SK-N-SH (cell line): Measurements from ENCODE around the gene DEGS2. TPM values are rescaled to one million over a fixed set of nuclear protein-coding genes. Genes with fewer than 3 reads are reported as not detected.

Experiments used
- CTCF ChIA-PET: fragments of 300-600, 350-600 bp; formaldehyde crosslinking; extraction: SDS; loops from one replicate; lab custom pipeline; 2021; lab: Yijun Ruan, JAX
- POLR2A ChIA-PET: fragments of 350-600 bp; sonication (Branson Sonifier 250); formaldehyde crosslinking; extraction: SDS; loops from one replicate; lab custom pipeline; 2020; ENCODE audit warnings: antibody characterized with exemption, inconsistent platforms; lab: Yijun Ruan, JAX
- DNase-seq: peaks from one replicate; pipeline ENCODE4 v3.0.0; 2012
- H2AFZ ChIP-seq: fragments of 200-600 bp; sonication (generic); 2 replicates; pipeline ENCODE4 v1.8.1; 2016; ENCODE audit warnings: antibody characterized with exemption, mild to moderate bottlenecking, low read depth
- H3F3A ChIP-seq: fragments of 200-600 bp; sonication (generic); replicated peaks from 2 replicates; pipeline ENCODE3; 2016; ENCODE audit warnings: antibody characterized with exemption, mild to moderate bottlenecking; ENCODE audit not compliant: insufficient read depth
- H3K27ac ChIP-seq, 2 experiments: fragments of 200-500 bp in 1 of 2; fragments of 200-600 bp in 1 of 2; sonication (Bioruptor generic) in 1 of 2; sonication (generic), shearing (Covaris generic) in 1 of 2; 2 replicates each; pipeline versions ENCODE4 v1.5.1 to v1.6.1; 2014 to 2016; ENCODE audit warnings: low read depth in 2 of 2, inconsistent platforms in 1 of 2, low read length in 1 of 2, mild to moderate bottlenecking in 1 of 2, mixed read lengths in 1 of 2
- H3K27me3 ChIP-seq: fragments of 200-600 bp; sonication (generic), shearing (Covaris generic); 2 replicates; pipeline ENCODE4 v1.6.1; 2016; ENCODE audit warnings: mixed run types; ENCODE audit not compliant: insufficient read depth
- H3K36me3 ChIP-seq, 2 experiments: fragments of 200-500 bp in 1 of 2; fragments of 200-600 bp in 1 of 2; sonication (Bioruptor generic) in 1 of 2; sonication (generic) in 1 of 2; replicated peaks in 1 of 2; 2 replicates each; pipeline versions ENCODE3 to v1.5.1; 2014 to 2016; ENCODE audit warnings: low read length in 1 of 2, mild to moderate bottlenecking in 1 of 2; ENCODE audit not compliant: insufficient read depth in 2 of 2, control insufficient read depth in 1 of 2
- H3K4me1 ChIP-seq, 2 experiments: fragments of 200-500 bp in 1 of 2; fragments of 200-600 bp in 1 of 2; sonication (Bioruptor generic) in 1 of 2; sonication (generic), shearing (Covaris generic) in 1 of 2; 2 replicates each; pipeline versions ENCODE4 v1.5.1 to v1.6.1; 2014 to 2016; ENCODE audit warnings: low read depth in 1 of 2, low read length in 1 of 2, mixed run types in 1 of 2; ENCODE audit not compliant: insufficient read depth in 2 of 2, control insufficient read depth in 1 of 2
- H3K4me2 ChIP-seq: fragments of 200-600 bp; sonication (generic), shearing (Covaris generic); 2 replicates; pipeline ENCODE4 v1.6.1; 2017; ENCODE audit warnings: mixed run types
- H3K4me3 ChIP-seq, 2 experiments: fragments of 200-500 bp in 1 of 2; fragments of 200-600 bp in 1 of 2; sonication (Bioruptor generic) in 1 of 2; sonication (generic), shearing (Covaris generic) in 1 of 2; 2 replicates each; pipeline versions ENCODE4 v1.5.1 to v1.8.1; 2014 to 2016; ENCODE audit warnings: low read depth in 2 of 2, inconsistent platforms in 1 of 2, low read length in 1 of 2, mild to moderate bottlenecking in 1 of 2, mixed read lengths in 1 of 2, moderate library complexity in 1 of 2
- H3K79me2 ChIP-seq: fragments of 200-600 bp; sonication (generic); 2 replicates; pipeline ENCODE4 v1.8.1; 2017; ENCODE audit warnings: mild to moderate bottlenecking; ENCODE audit not compliant: insufficient read depth
- H3K9ac ChIP-seq: fragments of 200-600 bp; sonication (generic); 2 replicates; pipeline ENCODE4 v1.6.1; 2017; ENCODE audit warnings: mixed run types
- H3K9me2 ChIP-seq: fragments of 200-600 bp; sonication (generic); 2 replicates; pipeline ENCODE4 v1.6.1; 2017; ENCODE audit warnings: mixed run types
- H3K9me3 ChIP-seq: fragments of 200-600 bp; sonication (generic); 2 replicates; pipeline ENCODE4 v1.6.1; 2017; ENCODE audit warnings: mixed run types, mild to moderate bottlenecking, moderate library complexity
- H4K20me1 ChIP-seq: fragments of 200-600 bp; sonication (generic); 2 replicates; pipeline ENCODE4 v1.6.1; 2017; ENCODE audit warnings: mild to moderate bottlenecking, mixed run types; ENCODE audit not compliant: insufficient read depth
- ELF1 ChIP-seq: IDR thresholded peaks from 2 replicates; pipeline ENCODE4 v1.4.0; 2012
- EP300 ChIP-seq, 2 experiments: IDR thresholded peaks; 2 replicates each; pipeline versions ENCODE4 v1.4.0 to v1.6.1; 2012; ENCODE audit warnings: borderline replicate concordance in 1 of 2, low read depth in 1 of 2, low read length in 1 of 2
- EZH2phosphoT487 ChIP-seq: fragments of 200-600 bp; sonication (generic); IDR thresholded peaks from 2 replicates; pipeline ENCODE4 v1.6.1; 2017; ENCODE audit warnings: low read depth, mixed run types, mild to moderate bottlenecking, antibody characterized with exemption, moderate library complexity, borderline replicate concordance
- FOSL2 ChIP-seq: IDR thresholded peaks from 2 replicates; pipeline ENCODE4 v1.4.0; 2012; ENCODE audit warnings: low read depth, mild to moderate bottlenecking, moderate library complexity, borderline replicate concordance
- FOXM1 ChIP-seq: IDR thresholded peaks from 2 replicates; pipeline ENCODE4 v1.4.0; 2012; ENCODE audit warnings: low read depth, mild to moderate bottlenecking
- GABPA ChIP-seq: IDR thresholded peaks from 2 replicates; pipeline ENCODE4 v1.4.0; 2012; ENCODE audit warnings: low read depth, mild to moderate bottlenecking
- GATA2 ChIP-seq: sonication (generic); formaldehyde crosslinking; IDR thresholded peaks from 2 replicates; pipeline ENCODE4 v1.5.0; 2020; ENCODE audit warnings: mild to moderate bottlenecking, missing genetic modification reagents
- JUND ChIP-seq: IDR thresholded peaks from 2 replicates; pipeline ENCODE4 v1.4.0; 2012
- MAX ChIP-seq: IDR thresholded peaks from 2 replicates; pipeline ENCODE4 v1.4.0; 2012; ENCODE audit warnings: low read depth
- MEF2A ChIP-seq: IDR thresholded peaks from 2 replicates; pipeline ENCODE4 v1.4.0; 2012; ENCODE audit warnings: low read depth, borderline replicate concordance
- MXI1 ChIP-seq: IDR thresholded peaks from 2 replicates; pipeline ENCODE4 v1.6.1; 2012; ENCODE audit warnings: mild to moderate bottlenecking, low read depth, low read length, improper control_type of control experiment
- NFIC ChIP-seq: IDR thresholded peaks from 2 replicates; pipeline ENCODE4 v1.4.0; 2012; ENCODE audit warnings: borderline replicate concordance
- NRF1 ChIP-seq: IDR thresholded peaks from 2 replicates; pipeline ENCODE4 v1.6.1; 2012; ENCODE audit warnings: low read depth, mild to moderate bottlenecking, low read length
- PBX3 ChIP-seq: IDR thresholded peaks from 2 replicates; pipeline ENCODE4; 2012
- RAD21 ChIP-seq: IDR thresholded peaks from 2 replicates; pipeline ENCODE4 v1.6.1; 2012; ENCODE audit warnings: mild to moderate bottlenecking, low read length
- RCOR1 ChIP-seq: fragments of 150-350 bp; IDR thresholded peaks from 2 replicates; pipeline ENCODE4 v1.6.1; 2017; ENCODE audit warnings: antibody characterized with exemption, low read length
- RFX5 ChIP-seq: IDR thresholded peaks from 2 replicates; pipeline ENCODE4 v1.6.1; 2012; ENCODE audit warnings: mild to moderate bottlenecking, improper control_type of control experiment, low read length
- RXRA ChIP-seq: IDR thresholded peaks from 2 replicates; pipeline ENCODE4 v1.4.0; 2012; ENCODE audit warnings: low read depth, mild to moderate bottlenecking, borderline replicate concordance
- SMC3 ChIP-seq: IDR thresholded peaks from 2 replicates; pipeline ENCODE4 v1.6.1; 2012; ENCODE audit warnings: low read depth, low read length, improper control_type of control experiment
- USF2 ChIP-seq: fragments of 150-350 bp; IDR thresholded peaks from 2 replicates; pipeline ENCODE4 v1.6.1; 2017; ENCODE audit warnings: antibody characterized with exemption, low read length, low read depth, borderline replicate concordance
- YY1 ChIP-seq: IDR thresholded peaks from 2 replicates; pipeline ENCODE4 v1.4.0; 2012; ENCODE audit warnings: low read depth, mild to moderate bottlenecking
- ZBTB33 ChIP-seq: IDR thresholded peaks from 2 replicates; pipeline ENCODE4 v1.4.0; 2012; ENCODE audit warnings: low read depth, borderline replicate concordance
- WGBS: methylation state at CpG from one replicate; pipeline ENCODE4 v1.1.6; 2017; ENCODE audit warnings: low lambda C conversion rate; 5-methylcytosine and 5-hydroxymethylcytosine counted together
- polyA plus RNA-seq, 3 experiments: library from polyadenylated mRNA; depleted of rRNA; stranded (reverse); fragments of >200 nt; gene quantifications; 2 replicates each; pipeline ENCODE4 v1.2.3, GENCODE V29; 2012

Gene DEGS2
- polyA plus RNA-seq, 1 of the 3 experiments (the other 2 are of a cell fraction) = 0.02 TPM

- 100% methylated on average over 1 of the region's 7 CpGs for WGBS
- H3K9me3 ChIP-seq = no peaks in the 10 kb centered on the region
- CTCF ChIA-PET = interaction anchor here (1.0 to 4.2 kb wide), 2 partner anchors 10 to 74 kb away, joined by 3 to 30 read pairs; no protein-coding TSS in a partner anchor
Measured at GRCh38 chr14:100118396-100119011, 40.9 kb downstream of the DEGS2 start.

GRCh38 chr14:100117633-100118395 is 41.6 kb downstream of the DEGS2 start:
- Histone ChIP-seq H3K4me1 (peaks cover 0 to 9% of the 10 kb centered on the region in 2 experiments; a peak in 1 of 4 replicates), H2AFZ (no peak overlapping the region), H3K9me2 (no peaks in the 10 kb centered on the region), H3K27me3 (no peaks in the 10 kb centered on the region), H3K79me2 (no peaks in the 10 kb centered on the region), H3K4me2 (no peak overlapping the region), H3K27ac (no peak overlapping the region), H3F3A (no peaks in the 10 kb centered on the region), H3K36me3 (no peaks in the 10 kb centered on the region), H3K4me3 (no peak overlapping the region), H4K20me1 (no peaks in the 10 kb centered on the region), H3K9me3 (no peaks in the 10 kb centered on the region), H3K9ac (no peak overlapping the region)
- ChIA-PET CTCF (interaction anchor here (0.6 to 4.2 kb wide), 4 partner anchors 9 to 136 kb away, joined by 3 to 30 read pairs (median 4); no protein-coding TSS in a partner anchor), POLR2A (no interaction called here)
- no peak for TF ChIP-seq JUND
- TF ChIP-seq ELF1 = no peak
- TF ChIP-seq PBX3 = no peak
- no peak for TF ChIP-seq RFX5
- no peak for TF ChIP-seq MAX
- TF ChIP-seq FOXM1 = no peak
- no peak for TF ChIP-seq NRF1
- TF ChIP-seq RCOR1 = no peak
- TF ChIP-seq EZH2phosphoT487 = no peak
- no peak for TF ChIP-seq MXI1
- no peak for TF ChIP-seq GATA2
- no peak for TF ChIP-seq SMC3
- TF ChIP-seq NFIC = no peak
- TF ChIP-seq GABPA = no peak
- no peak for TF ChIP-seq MEF2A
- TF ChIP-seq YY1 = no peak
- TF ChIP-seq USF2 = no peak
- no peak for TF ChIP-seq RXRA
- no peak for TF ChIP-seq ZBTB33
- no peak for TF ChIP-seq EP300 (IDR thresholded peaks at IDR 0.05; ENCODE audit: borderline replicate concordance in 1 of 2, low read depth in 1 of 2, low read length in 1 of 2)
- no peak for DNase-seq
- 88% methylated on average over 14 of the region's 14 CpGs for WGBS

More at GRCh38 chr14:100118396-100119011, 40.9 kb downstream of the DEGS2 start:
- Histone ChIP-seq H3K4me1 (peaks cover 0 to 9% of the 10 kb centered on the region in 2 experiments; a peak in 1 of 4 replicates), H3K27ac (no peak overlapping the region), H2AFZ (no peak overlapping the region), H3K4me3 (no peak overlapping the region), H4K20me1 (no peaks in the 10 kb centered on the region), H3K27me3 (no peaks in the 10 kb centered on the region), H3F3A (no peaks in the 10 kb centered on the region), H3K9me2 (no peaks in the 10 kb centered on the region), H3K79me2 (no peaks in the 10 kb centered on the region), H3K36me3 (no peaks in the 10 kb centered on the region), H3K9ac (no peak overlapping the region), H3K4me2 (no peak overlapping the region)
- POLR2A ChIA-PET = no interaction called here
- DNase-seq = no peak
- TF ChIP-seq RAD21 (no peak), FOSL2 (no peak)
